Neural progenitor cell (in vitro differentiated cells): ENCODE results near the gene FADS2. TPM values are rescaled to one million over a fixed set of nuclear protein-coding genes. Genes with fewer than 3 reads are reported as not detected.

Experiments used
- DNase-seq: peaks from one replicate; pipeline ENCODE4 v3.0.0-alpha.2; 2016; ENCODE audit warnings: low spot score
- H2AFZ ChIP-seq: fragments of 200-600 bp; sonication (generic); replicated peaks from 2 replicates; pipeline ENCODE4 v1.6.1; 2016; ENCODE audit warnings: antibody characterized with exemption
- H3F3A ChIP-seq: fragments of 200-600 bp; sonication (generic); 2 replicates; pipeline ENCODE4 v1.6.1; 2016; ENCODE audit warnings: antibody characterized with exemption, low read depth
- H3K27ac ChIP-seq: fragments of 200-600 bp; sonication (generic); 2 replicates; pipeline ENCODE4 v1.5.1; 2016; ENCODE audit warnings: mild to moderate bottlenecking
- H3K27me3 ChIP-seq: fragments of 200-600 bp; sonication (generic); 2 replicates; pipeline ENCODE4 v1.6.1; 2016; ENCODE audit warnings: mild to moderate bottlenecking, moderate library complexity
- H3K36me3 ChIP-seq: fragments of 200-600 bp; sonication (generic); 2 replicates; pipeline ENCODE4 v1.5.1; 2016
- H3K4me1 ChIP-seq: fragments of 200-600 bp; sonication (generic); 2 replicates; pipeline ENCODE4 v1.6.1; 2016; ENCODE audit warnings: mixed run types
- H3K4me2 ChIP-seq: fragments of 200-600 bp; sonication (generic); 2 replicates; pipeline ENCODE4 v1.6.1; 2016
- H3K4me3 ChIP-seq: fragments of 200-600 bp; sonication (generic); 2 replicates; pipeline ENCODE4 v1.5.1; 2016
- H3K79me2 ChIP-seq: fragments of 200-600 bp; sonication (generic); 2 replicates; pipeline ENCODE4 v1.6.1; 2016; ENCODE audit warnings: low read depth
- H3K9ac ChIP-seq: fragments of 200-600 bp; sonication (generic); 2 replicates; pipeline ENCODE4 v1.6.1; 2016
- H3K9me3 ChIP-seq: fragments of 200-600 bp; sonication (generic); 2 replicates; pipeline ENCODE4 v1.5.1; 2016; ENCODE audit warnings: low read depth
- H4K20me1 ChIP-seq: fragments of 200-600 bp; sonication (generic); 2 replicates; pipeline ENCODE4 v1.6.1; 2016; ENCODE audit warnings: low read depth
- H3K27ac Mint-ChIP-seq: 3 replicates; pipeline ENCODE4 v1.8.0; 2021; ENCODE audit warnings: mixed read lengths
- H3K27me3 Mint-ChIP-seq: 2 replicates; pipeline ENCODE4 v1.8.0; 2022; ENCODE audit warnings: low read depth, mild to moderate bottlenecking, inconsistent platforms, moderate library complexity, mixed read lengths; ENCODE audit not compliant: insufficient read depth
- H3K36me3 Mint-ChIP-seq: 3 replicates; pipeline ENCODE4 v1.8.0; 2021; ENCODE audit warnings: mixed read lengths
- H3K4me1 Mint-ChIP-seq: 3 replicates; pipeline ENCODE4 v1.8.0; 2021; ENCODE audit warnings: mixed read lengths
- H3K4me3 Mint-ChIP-seq: 3 replicates; pipeline ENCODE4 v1.8.0; 2021; ENCODE audit warnings: mild to moderate bottlenecking, moderate library complexity, mixed read lengths
- H3K9me3 Mint-ChIP-seq: 3 replicates; pipeline ENCODE4 v1.8.0; 2020; ENCODE audit warnings: mixed read lengths
- CTCF ChIP-seq: fragments of 200-600 bp; sonication (generic); IDR thresholded peaks from 2 replicates; pipeline ENCODE4 v1.5.1; 2017; ENCODE audit warnings: antibody characterized with exemption, mild to moderate bottlenecking
- EZH2 ChIP-seq: fragments of 200-600 bp; sonication (generic); IDR thresholded peaks from 2 replicates; pipeline ENCODE4 v1.6.1; 2017; ENCODE audit warnings: antibody characterized with exemption, mild to moderate bottlenecking, moderate library complexity
- EZH2phosphoT487 ChIP-seq: fragments of 200-600 bp; sonication (generic); IDR thresholded peaks from 2 replicates; pipeline ENCODE4 v1.6.1; 2017; ENCODE audit warnings: antibody characterized with exemption
- total RNA-seq: library from RNA; depleted of rRNA; stranded (reverse); fragments of >200 nt; gene quantifications from 2 replicates; pipeline ENCODE4 v1.2.3, GENCODE V29; 2015; ENCODE audit warnings: low replicate concordance

FADS2 gene
- total RNA-seq, 1 donor from 2014 or later, result 233 TPM

GRCh38 chr11:61911128-61911700 is 83.1 kb downstream of the FADS2 start:
- Histone ChIP-seq H3K4me3 (no peak overlapping the region), H3K4me1 (no peaks in the 10 kb centered on the region), H3K36me3 (no peaks in the 10 kb centered on the region), H3K4me2 (no peak overlapping the region), H3F3A (peaks cover 3% of the 10 kb centered on the region), H3K9me3 (no peaks in the 10 kb centered on the region), H2AFZ (no peak overlapping the region), H3K27me3 (peaks cover 6% of the 10 kb centered on the region), H3K27ac (no peak overlapping the region), H3K9ac (no peak overlapping the region), H4K20me1 (no peaks in the 10 kb centered on the region), H3K79me2 (no peaks in the 10 kb centered on the region)
- peaks cover 9% of the 10 kb centered on the region for H3K4me1 Mint-ChIP-seq
- no peak for DNase-seq
- H3K36me3 Mint-ChIP-seq, result no peaks in the 10 kb centered on the region
- H3K9me3 Mint-ChIP-seq, result no peaks in the 10 kb centered on the region
- peak overlapping the region; percentile 37 for H3K27ac Mint-ChIP-seq
- TF ChIP-seq EZH2 (no peak), EZH2phosphoT487 (no peak), CTCF (no peak)
- no peak overlapping the region for H3K4me3 Mint-ChIP-seq
- peaks cover 6% of the 10 kb centered on the region for H3K27me3 Mint-ChIP-seq

- Histone ChIP-seq H3K4me3 (no peak overlapping the region), H3K36me3 (no peaks in the 10 kb centered on the region), H3K4me2 (no peak overlapping the region), H3K9me3 (no peaks in the 10 kb centered on the region), H3K4me1 (no peaks in the 10 kb centered on the region), H3K27ac (no peak overlapping the region), H3K9ac (no peak overlapping the region), H4K20me1 (no peaks in the 10 kb centered on the region), H2AFZ (no peak overlapping the region), H3F3A (peaks cover 3% of the 10 kb centered on the region), H3K79me2 (no peaks in the 10 kb centered on the region), H3K27me3 (peaks cover 13% of the 10 kb centered on the region)
- peak overlapping the region; percentile 57 for H3K27ac Mint-ChIP-seq
- no peak overlapping the region for H3K4me3 Mint-ChIP-seq
- H3K4me1 Mint-ChIP-seq, result peaks cover 6% of the 10 kb centered on the region
- no peaks in the 10 kb centered on the region for H3K36me3 Mint-ChIP-seq
- no peaks in the 10 kb centered on the region for H3K9me3 Mint-ChIP-seq
- H3K27me3 Mint-ChIP-seq, result peaks cover 6% of the 10 kb centered on the region
- TF ChIP-seq EZH2phosphoT487, result no peak
- no peak for TF ChIP-seq CTCF
- no peak for TF ChIP-seq EZH2
- DNase-seq, result no peak
Measured at GRCh38 chr11:61911701-61912529, 83.8 kb downstream of the FADS2 start.

- Mint-ChIP-seq H3K27ac (peak overlapping the region; percentile 57), H3K4me3 (no peak overlapping the region), H3K36me3 (no peaks in the 10 kb centered on the region), H3K4me1 (peaks cover 6% of the 10 kb centered on the region), H3K9me3 (no peaks in the 10 kb centered on the region), H3K27me3 (peaks cover 6% of the 10 kb centered on the region)
- H3K9ac ChIP-seq, result no peak overlapping the region
- no peak overlapping the region for H3K27ac ChIP-seq
- H3K36me3 ChIP-seq, result no peaks in the 10 kb centered on the region
- no peak overlapping the region for H3K4me2 ChIP-seq
- H3F3A ChIP-seq, result peaks cover 2% of the 10 kb centered on the region
- no peak for TF ChIP-seq CTCF
- no peak for TF ChIP-seq EZH2
- no peak for TF ChIP-seq EZH2phosphoT487
- H3K9me3 ChIP-seq, result no peaks in the 10 kb centered on the region
- no peaks in the 10 kb centered on the region for H3K79me2 ChIP-seq
- no peaks in the 10 kb centered on the region for H4K20me1 ChIP-seq
- H3K4me3 ChIP-seq, result no peak overlapping the region
- H3K4me1 ChIP-seq, result no peaks in the 10 kb centered on the region
- DNase-seq, result no peak
- no peak overlapping the region for H2AFZ ChIP-seq
- peaks cover 19% of the 10 kb centered on the region for H3K27me3 ChIP-seq
Measured at GRCh38 chr11:61912530-61912898, 84.4 kb downstream of the FADS2 start.
